GM15510 (cell line): ENCODE measurements around the gene SLC34A3.
A peak's percentile ranks its signal among the peaks of the same experiment; 100 is the strongest.

ENCODE experiments used
- POLR2A ChIP-seq: IDR thresholded peaks from 3 replicates; pipeline ENCODE4 v1.6.1; 2011; ENCODE audit warnings: borderline replicate concordance; ENCODE audit not compliant: insufficient read length; ENCODE audit errors: extremely low read depth

Gene SLC34A3

GRCh38 chr9:137228506-137228967 lies 2.2 kb upstream of the SLC34A3 start:
- TF ChIP-seq POLR2A = no peak

GRCh38 chr9:137228968-137229896 lies 1.5 kb upstream of the SLC34A3 start:
- TF ChIP-seq POLR2A = no peak

GRCh38 chr9:137229903-137230704 lies 597 bp upstream of the SLC34A3 start:
- no peak for TF ChIP-seq POLR2A

GRCh38 chr9:137231372-137232039 lies 805 bp downstream of the SLC34A3 start:
- TF ChIP-seq POLR2A = no peak

GRCh38 chr9:137232101-137232500 lies 1.4 kb downstream of the SLC34A3 start:
- TF ChIP-seq POLR2A = no peak

- no peak for TF ChIP-seq POLR2A
Observed at GRCh38 chr9:137232510-137232909, 1.8 kb downstream of the SLC34A3 start.

GRCh38 chr9:137233143-137233980 lies 2.7 kb downstream of the SLC34A3 start:
- no peak for TF ChIP-seq POLR2A

GRCh38 chr9:137234055-137234697 lies 3.5 kb downstream of the SLC34A3 start:
- no peak for TF ChIP-seq POLR2A

- no peak for TF ChIP-seq POLR2A
Observed at GRCh38 chr9:137234758-137235423, 4.2 kb downstream of the SLC34A3 start.

GRCh38 chr9:137235424-137236237 lies 4.9 kb downstream of the SLC34A3 start:
- TF ChIP-seq POLR2A = no peak

- peak; percentile 26 for TF ChIP-seq POLR2A
Observed at GRCh38 chr9:137236238-137236935, 5.7 kb downstream of the SLC34A3 start.
